K562 (cell line): ENCODE measurements around the gene DHX57. TPM values are rescaled to one million over a fixed set of nuclear protein-coding genes. Genes with fewer than 3 reads are reported as not detected.

Source experiments
- AFF1 ChIP-seq, 2 experiments: fragments of 450-650 bp; IDR thresholded peaks; 2 replicates each; pipeline ENCODE4 v1.6.1; 2018; ENCODE audit warnings: mild to moderate bottlenecking in 2 of 2, low read depth in 1 of 2; ENCODE audit not compliant: partially characterized antibody in 2 of 2
- CC2D1A ChIP-seq: fragments of 450-650 bp; IDR thresholded peaks from 2 replicates; pipeline ENCODE4 v1.6.1; 2017; ENCODE audit warnings: mild to moderate bottlenecking
- EGR1 ChIP-seq: fragments of 450-650 bp; conservative IDR thresholded peaks from 2 replicates; pipeline ENCODE4 v1.6.1; 2017; ENCODE audit warnings: mild to moderate bottlenecking
- FOXK1 ChIP-seq: sonication (generic); formaldehyde crosslinking; IDR thresholded peaks from 2 replicates; pipeline ENCODE4 v1.8.0; 2022; ENCODE audit warnings: missing genetic modification reagents, mild to moderate bottlenecking, borderline replicate concordance
- HLTF ChIP-seq: fragments of 450-650 bp; IDR thresholded peaks from 2 replicates; pipeline ENCODE4 v1.6.1; 2016
- NFE2 ChIP-seq: IDR thresholded peaks from 2 replicates; pipeline ENCODE4 v1.6.1; 2014; ENCODE audit warnings: antibody characterized with exemption, low read depth
- PHF20 ChIP-seq: fragments of 450-650 bp; IDR thresholded peaks from 2 replicates; pipeline ENCODE4 v1.6.1; 2018; ENCODE audit not compliant: partially characterized antibody
- PKNOX1 ChIP-seq: fragments of 450-650 bp; IDR thresholded peaks from 2 replicates; pipeline ENCODE4 v1.6.1; 2016
- ZBTB34 ChIP-seq: fragments of 250-450 bp; sonication (Bioruptor Pico); IDR thresholded peaks from 2 replicates; pipeline ENCODE4 v1.8.0; 2021; ENCODE audit warnings: mild to moderate bottlenecking, moderate library complexity
- ZNF655 ChIP-seq: fragments of 250-450 bp; sonication (Bioruptor Pico); IDR thresholded peaks from 2 replicates; pipeline ENCODE4 v1.5.0; 2021
- polyA plus RNA-seq, 8 experiments: library from polyadenylated mRNA; depleted of rRNA in 4 of 8; stranded (reverse) in 5 of 8; unstranded in 3 of 8; fragments of >200 nt; fragmentation: Nextera tagmentation in 2 of 8; fragmentation: Illumina TruSeq in 1 of 8; extraction: Ambion mirVana in 2 of 8; extraction: Trizol in 1 of 8; gene quantifications; 2 replicates each; pipeline versions ENCODE4 v1.2.1 to v1.2.3, GENCODE V29; 2011 to 2014; ENCODE audit warnings: inconsistent platforms in 1 of 8, missing spikeins in 1 of 8
- total RNA-seq, 7 experiments: library from RNA; depleted of rRNA in 6 of 7; stranded (reverse); fragments of >200 nt in 6 of 7; fragmentation: Illumina TruSeq in 2 of 7; extraction: Trizol in 2 of 7; gene quantifications; 2 replicates each; pipeline versions ENCODE4 v1.2.1 to v1.2.3, GENCODE V29; 2011 to 2021; ENCODE audit warnings: low replicate concordance in 1 of 7
- TF ChIP-seq, protein P1 (sequence below): fragments of 450-650 bp; conservative IDR thresholded peaks from 2 replicates; pipeline ENCODE4 v1.6.1; 2016; ENCODE audit warnings: missing genetic modification characterization, low read depth, mild to moderate bottlenecking, missing compliant biosample characterization, moderate library complexity
- TF ChIP-seq, protein P2 (sequence below): fragments of 250-450 bp; sonication (Bioruptor Pico); IDR thresholded peaks from 2 replicates; pipeline ENCODE4 v1.5.0; 2021
- TF ChIP-seq, protein P3 (sequence below): fragments of 250-450 bp; sonication (Bioruptor Pico); IDR thresholded peaks from 2 replicates; pipeline ENCODE4 v1.8.0; 2022; ENCODE audit warnings: moderate library complexity, mild to moderate bottlenecking, inconsistent platforms
- TF ChIP-seq, protein P4 (sequence below): sonication (generic); formaldehyde crosslinking; IDR thresholded peaks from 2 replicates; pipeline ENCODE4 v1.8.1; 2023; ENCODE audit warnings: mild to moderate bottlenecking, missing genetic modification reagents

DHX57 gene
- total and polyA plus RNA-seq, 9 of the 15 experiments (the other 6 are each of a cell fraction or from before 2014, with no cell fraction given), result 7.4 to 23.6 (median 17.9) TPM

DNA sequence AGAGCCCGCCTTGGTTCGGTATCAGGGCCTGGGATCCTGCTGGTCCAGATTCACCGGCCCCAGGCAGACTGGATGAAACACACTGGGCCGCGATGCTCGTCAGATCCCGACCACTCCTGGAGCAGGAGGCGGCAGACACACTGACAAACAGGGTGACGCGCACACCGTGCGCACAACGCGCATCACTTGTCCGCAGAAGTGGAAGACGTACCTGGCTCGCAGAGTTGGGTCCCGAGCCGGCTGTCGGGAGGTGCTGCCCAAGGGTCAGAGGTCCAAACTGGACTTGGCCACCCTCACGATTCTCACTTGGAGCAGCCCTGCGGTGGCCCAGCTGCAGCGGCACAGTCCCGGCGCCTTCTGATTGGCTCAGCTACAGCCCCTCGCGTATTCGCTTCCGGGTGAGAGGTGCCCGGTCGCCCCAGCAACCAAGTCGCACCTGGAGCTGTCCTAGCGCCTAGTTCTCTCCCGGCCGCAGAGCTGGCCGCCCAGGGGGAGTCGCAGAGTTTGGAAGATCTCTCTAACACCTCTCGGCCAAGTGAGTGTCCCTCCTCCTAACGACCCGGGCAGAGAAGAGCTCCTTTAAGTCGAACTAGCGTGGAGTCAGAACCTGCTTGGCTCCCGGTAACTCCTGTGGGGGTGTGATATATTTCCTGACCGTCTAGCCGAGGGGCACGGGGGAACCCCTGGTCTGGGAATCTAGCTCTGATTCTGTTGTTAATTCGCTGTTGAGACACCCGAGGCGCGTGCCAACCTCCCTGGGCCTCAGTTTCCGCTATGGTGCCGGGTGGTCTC, at the start of gene DHX57, which contains the start of gene MORN2 (continued):
- TF ChIP-seq, protein P1, sequence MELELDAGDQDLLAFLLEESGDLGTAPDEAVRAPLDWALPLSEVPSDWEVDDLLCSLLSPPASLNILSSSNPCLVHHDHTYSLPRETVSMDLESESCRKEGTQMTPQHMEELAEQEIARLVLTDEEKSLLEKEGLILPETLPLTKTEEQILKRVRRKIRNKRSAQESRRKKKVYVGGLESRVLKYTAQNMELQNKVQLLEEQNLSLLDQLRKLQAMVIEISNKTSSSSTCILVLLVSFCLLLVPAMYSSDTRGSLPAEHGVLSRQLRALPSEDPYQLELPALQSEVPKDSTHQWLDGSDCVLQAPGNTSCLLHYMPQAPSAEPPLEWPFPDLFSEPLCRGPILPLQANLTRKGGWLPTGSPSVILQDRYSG (tag), result no peak
- TF ChIP-seq NFE2 (no peak), AFF1 (IDR thresholded peaks at IDR 0.05; ENCODE audit: low read depth in 1 of 2, partially characterized antibody in 2 of 2) (no peak), ZNF655 (CRISPR knock-in tag) (no peak), FOXK1 (CRISPR knock-in tag) (no peak), PHF20 (peak; percentile 93), HLTF (no peak), ZBTB34 (CRISPR knock-in tag) (no peak), CC2D1A (peak; percentile 10; the same call in 1 of the 2 replicates), EGR1 (no peak), PKNOX1 (no peak; the same call in 1 of the 2 replicates)
- TF ChIP-seq, protein P2, sequence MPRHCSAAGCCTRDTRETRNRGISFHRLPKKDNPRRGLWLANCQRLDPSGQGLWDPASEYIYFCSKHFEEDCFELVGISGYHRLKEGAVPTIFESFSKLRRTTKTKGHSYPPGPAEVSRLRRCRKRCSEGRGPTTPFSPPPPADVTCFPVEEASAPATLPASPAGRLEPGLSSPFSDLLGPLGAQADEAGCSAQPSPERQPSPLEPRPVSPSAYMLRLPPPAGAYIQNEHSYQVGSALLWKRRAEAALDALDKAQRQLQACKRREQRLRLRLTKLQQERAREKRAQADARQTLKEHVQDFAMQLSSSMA (CRISPR knock-in tag), result no peak
- TF ChIP-seq, protein P3, sequence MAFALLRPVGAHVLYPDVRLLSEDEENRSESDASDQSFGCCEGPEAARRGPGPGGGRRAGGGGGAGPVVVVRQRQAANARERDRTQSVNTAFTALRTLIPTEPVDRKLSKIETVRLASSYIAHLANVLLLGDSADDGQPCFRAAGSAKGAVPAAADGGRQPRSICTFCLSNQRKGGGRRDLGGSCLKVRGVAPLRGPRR, result no peak
- TF ChIP-seq, protein P4, sequence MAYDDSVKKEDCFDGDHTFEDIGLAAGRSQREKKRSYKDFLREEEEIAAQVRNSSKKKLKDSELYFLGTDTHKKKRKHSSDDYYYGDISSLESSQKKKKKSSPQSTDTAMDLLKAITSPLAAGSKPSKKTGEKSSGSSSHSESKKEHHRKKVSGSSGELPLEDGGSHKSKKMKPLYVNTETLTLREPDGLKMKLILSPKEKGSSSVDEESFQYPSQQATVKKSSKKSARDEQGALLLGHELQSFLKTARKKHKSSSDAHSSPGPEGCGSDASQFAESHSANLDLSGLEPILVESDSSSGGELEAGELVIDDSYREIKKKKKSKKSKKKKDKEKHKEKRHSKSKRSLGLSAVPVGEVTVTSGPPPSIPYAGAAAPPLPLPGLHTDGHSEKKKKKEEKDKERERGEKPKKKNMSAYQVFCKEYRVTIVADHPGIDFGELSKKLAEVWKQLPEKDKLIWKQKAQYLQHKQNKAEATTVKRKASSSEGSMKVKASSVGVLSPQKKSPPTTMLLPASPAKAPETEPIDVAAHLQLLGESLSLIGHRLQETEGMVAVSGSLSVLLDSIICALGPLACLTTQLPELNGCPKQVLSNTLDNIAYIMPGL (CRISPR knock-in tag), result no peak
